ENCODE data around the gene GAD2.

- TF ChIP-seq POLR2A (IDR thresholded peaks at IDR 0.05; ENCODE audit: low read length) = no peak
- TF ChIP-seq GATA1 (IDR thresholded peaks at IDR 0.05; ENCODE audit: low read depth, low read length) = no peak
Measured at GRCh38 chr10:26311383-26311940, 94.9 kb downstream of the GAD2 start.

Measured in erythroblast (primary cell).